Measurements from ENCODE around the gene RHOF. TPM values are rescaled to one million over a fixed set of nuclear protein-coding genes. Genes with fewer than 3 reads are reported as not detected.

The RHOF gene
- total and polyA plus RNA-seq, 2 of the 8 experiments (the other 6 are each of a cell fraction or from before 2014, with no cell fraction given), result 23.8 to 31.9 TPM

DNA sequence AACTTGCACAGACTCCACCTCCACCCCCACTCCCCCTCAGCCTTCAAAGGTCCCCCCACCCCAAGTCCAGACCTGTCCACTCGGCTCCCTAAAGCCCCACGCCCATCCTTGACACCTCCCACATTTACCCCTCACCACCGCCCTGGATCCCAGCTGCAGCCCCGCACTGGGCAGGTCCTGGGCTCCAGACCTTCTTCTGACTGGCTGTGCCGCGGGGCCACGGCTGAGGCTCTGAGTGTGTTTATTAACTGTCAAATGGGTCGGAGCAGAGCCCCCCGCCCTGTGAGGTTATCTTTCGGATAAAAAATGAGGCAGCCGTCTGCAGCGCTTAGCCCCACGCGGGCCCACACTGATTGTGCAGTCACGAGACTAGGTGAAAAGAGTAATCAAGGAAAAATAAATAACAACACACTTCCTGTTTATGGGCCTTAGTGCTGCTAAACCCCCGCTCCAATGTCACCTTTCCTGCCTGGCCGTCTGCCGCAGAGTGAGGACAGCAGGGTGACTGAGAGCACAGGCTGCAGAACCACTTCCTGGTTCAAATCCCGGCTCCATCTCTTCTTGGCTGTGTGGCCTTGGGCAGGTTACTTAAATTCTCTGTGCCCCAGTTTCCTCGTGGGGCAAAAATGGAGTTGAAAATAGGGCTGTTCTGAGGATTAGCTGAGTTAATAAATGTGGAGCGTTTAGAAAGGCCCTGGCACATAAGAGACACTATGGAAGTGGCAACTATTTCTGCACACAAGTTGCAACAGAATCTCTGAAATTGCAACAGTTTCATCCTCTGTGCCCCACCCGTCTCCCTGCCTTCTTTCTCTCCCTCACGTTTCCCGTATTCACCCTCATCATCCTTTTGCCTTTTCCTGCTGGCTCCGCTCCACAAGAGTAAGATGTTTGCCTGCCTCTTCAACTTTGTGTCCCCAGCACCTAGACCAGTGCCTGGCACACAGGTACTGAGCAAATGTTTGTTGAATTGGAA is 19.7 kb upstream of the RHOF start (continued):
- TF ChIP-seq USF2 (IDR thresholded peaks at IDR 0.05; ENCODE audit: low read length), result no peak
- TF ChIP-seq BACH1 (IDR thresholded peaks at IDR 0.05; ENCODE audit: low read length), result no peak
- no peak for TF ChIP-seq KDM1A (IDR thresholded peaks at IDR 0.05; ENCODE audit: borderline replicate concordance, low read length)
